ENCODE measurements around the gene SUN1.
"Not testable (repeated sequence)": the region's sequence is repeated elsewhere in the genome, so short reads cannot be mapped to it uniquely, and the experiment has no call there.

Gene SUN1

DNA sequence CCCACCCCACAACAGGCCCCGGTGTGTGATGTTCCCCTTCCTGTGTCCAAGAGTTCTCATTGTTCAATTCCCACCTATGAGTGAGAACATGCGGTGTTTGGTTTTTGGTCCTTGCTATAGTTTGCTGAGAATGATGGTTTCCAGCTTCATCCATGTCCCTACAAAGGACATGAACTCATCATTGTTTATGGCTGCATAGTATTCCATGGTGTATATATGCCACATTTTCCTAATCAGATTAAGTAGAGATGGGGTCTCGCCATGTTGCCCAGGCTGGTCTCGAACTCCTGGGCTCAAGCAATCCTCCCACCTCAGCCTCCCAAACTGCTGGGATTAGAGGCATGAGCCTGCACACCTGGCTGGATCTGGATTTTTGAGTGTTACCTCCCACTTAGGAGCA, 28.5 kb upstream of the SUN1 start:
- not testable (repeated sequence) for DNase-seq (ENCODE audit: low read depth in 2 of 2, low spot score in 1 of 2)

DNA sequence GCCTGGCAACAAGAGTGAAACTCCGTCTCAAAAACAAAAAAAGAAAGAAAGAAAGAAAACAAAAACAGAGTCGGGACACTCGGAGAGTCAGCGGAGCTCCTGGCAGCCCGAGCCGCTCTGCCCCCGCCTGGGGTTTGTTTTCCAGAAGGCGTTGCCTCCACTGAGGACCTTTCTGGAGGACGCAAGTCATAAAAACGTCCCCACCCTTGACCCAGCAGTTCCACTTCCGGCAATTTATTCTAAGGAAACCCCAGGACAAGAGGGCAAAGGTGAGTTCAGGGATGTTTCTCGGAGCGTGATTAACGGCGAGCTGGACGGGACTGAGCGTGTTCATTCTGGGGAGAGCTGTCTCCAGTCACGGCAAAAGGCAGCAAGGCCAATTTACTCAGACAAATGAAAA, 27.0 kb upstream of the SUN1 start:
- no peak for DNase-seq (ENCODE audit: low read depth in 2 of 2, low spot score in 1 of 2)

DNA sequence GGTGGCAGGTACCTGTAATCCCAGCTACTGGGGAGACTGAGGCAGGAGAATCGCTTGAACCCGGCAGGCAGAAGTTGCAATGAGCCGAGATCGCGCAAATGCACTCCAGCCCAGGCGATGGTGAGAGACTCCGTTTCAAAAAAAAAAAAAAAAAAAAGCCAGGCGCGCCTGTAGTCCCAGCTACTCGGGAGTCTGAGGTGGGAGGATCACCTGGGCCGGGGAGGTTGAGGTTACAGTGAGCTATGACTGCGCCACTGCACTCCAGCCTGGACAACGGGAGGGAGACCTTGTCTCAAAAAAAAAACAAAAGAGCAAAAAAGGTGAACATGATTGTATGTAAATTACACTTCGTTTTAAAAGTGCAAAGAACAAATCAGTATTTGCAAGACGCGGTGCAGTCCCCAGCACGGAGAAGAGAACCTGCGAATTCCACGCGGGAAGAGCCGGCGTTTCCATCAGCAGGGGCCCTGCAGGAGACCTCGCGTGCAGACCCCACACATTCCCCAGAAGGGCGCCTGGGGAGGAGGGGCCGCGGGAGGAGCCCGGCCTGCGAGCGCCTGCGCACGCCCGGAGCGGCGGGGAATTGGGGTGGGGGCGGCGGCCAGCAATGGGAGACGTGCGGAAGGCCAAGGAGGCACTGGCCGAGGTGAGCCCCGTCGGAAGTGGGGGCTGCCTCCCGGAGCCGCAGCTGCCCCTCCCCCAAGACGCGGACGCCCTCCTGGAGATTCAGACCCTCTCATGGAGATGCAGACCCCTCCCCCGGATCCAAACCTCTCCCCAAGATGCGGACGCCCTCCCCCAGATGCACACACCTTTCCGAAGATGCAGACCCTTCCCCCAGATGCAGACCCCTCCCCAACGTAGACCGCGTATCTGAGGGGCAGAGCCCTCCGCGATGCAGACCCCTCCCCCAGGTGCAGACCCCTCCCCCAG, 16.7 kb upstream of the SUN1 start:
- no peak for DNase-seq (ENCODE audit: low read depth in 2 of 2, low spot score in 1 of 2)

DNA sequence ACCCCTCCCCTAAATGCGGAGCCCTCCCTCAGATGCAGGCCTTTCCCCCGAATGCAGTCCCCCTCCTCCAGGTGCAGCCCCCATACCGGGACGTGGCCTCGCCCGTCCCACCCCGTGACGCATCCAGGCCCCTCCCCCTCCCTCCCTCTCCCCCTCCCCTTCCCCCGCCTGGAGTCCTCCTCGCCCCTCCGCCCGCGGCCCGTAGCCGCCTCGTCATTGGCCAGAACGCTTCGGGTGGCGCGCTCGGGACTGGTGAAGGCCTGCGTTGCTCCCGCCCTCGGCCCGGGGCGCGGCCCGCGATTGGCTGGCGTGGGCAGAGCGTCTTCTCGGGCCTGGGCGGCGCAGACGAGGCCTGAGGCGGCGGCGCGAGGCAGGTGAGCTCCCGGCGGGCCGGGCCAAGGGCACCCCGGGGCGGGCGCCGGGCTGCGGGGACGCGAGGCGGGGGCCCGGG, 16.0 kb upstream of the SUN1 start:
- peak; percentile 86 to 93 for DNase-seq (ENCODE audit: low read depth in 2 of 2, low spot score in 1 of 2)

DNA sequence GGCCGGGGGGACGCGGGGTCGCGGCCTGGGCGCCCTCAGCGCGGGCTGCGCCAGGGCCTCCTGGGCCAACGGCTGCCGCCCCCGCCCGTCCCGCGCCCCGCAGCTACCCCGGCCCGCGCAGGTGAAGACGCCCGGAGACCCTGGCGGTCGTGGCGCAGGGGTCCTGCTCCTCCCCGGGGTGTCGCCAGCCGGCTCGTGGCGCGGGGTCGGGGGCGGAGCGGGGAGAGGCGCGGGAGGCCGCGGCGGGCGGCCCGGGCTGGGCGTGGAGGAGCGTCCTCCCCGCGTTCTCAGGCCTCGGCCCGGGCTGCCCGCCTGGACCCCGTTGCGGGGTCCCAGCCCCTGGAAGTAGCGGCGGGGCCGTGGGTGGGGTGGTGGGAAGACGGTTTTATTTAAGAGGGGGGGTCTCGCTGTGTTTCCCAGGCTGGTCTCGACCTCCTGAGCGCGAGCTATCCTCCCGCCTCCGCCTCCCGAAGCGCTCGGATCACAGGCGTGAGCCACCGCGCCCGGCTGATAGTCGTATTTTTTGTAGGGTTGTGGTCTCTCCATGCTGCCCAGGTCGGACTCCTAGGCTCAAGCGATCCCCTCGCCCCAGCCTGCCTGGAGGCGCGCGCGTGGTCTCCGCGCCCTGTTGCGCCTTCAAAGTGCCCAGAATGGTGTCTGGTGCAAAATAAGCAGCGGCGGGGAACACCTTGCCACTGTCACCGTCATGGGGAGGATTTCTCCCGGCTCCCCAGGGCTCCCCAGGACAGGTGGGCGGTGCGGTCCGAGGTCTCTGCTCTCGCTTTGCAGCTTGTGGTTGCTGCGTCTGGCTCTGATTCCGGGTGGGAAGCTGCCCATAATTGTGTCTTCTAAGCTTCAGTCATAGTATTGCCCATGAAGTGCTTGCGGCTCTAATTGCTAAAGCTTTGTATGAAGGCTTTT, 15.3 kb upstream of the SUN1 start:
- DNase-seq (ENCODE audit: low read depth in 2 of 2, low spot score in 1 of 2): no peak

DNA sequence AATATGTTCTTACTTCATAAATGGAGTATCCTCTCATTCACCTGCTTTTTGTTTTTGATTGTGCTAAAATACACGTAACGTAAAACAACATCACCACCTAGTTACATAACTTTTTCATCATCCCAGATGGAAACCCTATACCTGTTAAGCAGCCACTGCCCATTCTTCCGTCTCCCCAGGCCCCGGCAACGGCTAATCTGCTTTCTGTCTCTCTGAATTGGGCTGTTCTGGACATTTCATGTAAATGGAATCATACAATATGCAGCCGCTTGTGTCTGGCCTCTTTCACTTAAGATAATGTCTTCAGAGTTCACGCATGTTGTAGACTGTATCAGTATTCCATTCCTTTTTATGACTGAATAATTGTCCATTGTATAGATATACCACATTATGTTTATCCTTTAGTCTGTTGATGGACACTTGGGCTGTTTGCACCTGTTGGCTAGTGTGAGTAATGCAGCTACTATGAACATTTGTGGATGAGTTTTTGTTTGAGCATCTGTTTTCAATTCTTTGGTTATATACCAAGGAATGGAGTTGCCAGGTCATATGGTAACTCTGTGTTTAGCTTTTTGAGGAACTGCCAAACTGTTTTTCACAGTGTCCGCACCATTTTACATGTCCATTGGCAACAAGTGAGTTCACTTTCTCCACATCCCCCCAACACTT, 14.1 kb upstream of the SUN1 start:
- DNase-seq (ENCODE audit: low read depth in 2 of 2, low spot score in 1 of 2): no peak

DNA sequence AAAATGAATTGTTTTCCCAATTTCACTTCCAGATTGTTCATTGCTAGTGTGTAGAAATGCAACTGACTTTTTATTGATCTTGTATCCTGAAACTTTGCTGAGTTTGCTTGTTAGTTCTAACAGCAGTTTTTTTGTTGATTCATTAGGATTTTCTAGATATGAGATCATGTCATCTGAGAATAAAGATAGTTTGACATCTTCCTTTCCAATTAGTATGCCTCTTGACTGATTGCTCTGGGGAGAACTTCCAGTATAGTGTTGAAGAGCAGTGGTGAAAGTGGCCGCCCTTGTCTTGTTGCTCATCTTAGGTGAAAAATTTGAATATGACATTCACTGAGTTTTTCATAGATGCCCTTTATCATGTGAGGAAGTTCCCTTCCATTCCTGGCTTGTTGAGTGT, 11.9 kb upstream of the SUN1 start:
- DNase-seq (ENCODE audit: low read depth in 2 of 2, low spot score in 1 of 2): no peak

DNA sequence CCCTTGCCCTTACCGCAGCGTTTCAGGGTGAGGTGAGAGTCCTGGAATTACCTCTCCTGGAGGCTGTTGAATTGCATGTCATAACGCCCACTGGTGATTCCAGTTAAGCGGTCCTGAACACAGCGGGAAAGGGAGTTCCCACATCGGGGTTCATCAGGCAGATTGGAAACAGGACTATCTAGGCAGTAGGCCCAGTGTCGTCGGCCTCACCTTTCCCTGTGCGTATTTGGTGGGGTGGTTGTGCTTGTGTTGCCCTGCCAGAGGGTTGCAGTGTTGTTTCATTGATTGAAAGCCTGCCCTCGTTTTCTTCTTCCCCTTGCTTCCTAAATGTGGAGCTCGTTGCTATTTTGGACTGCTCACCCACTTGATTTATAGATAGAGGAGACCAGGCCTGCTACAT, 10.6 kb upstream of the SUN1 start:
- DNase-seq (ENCODE audit: low read depth in 2 of 2, low spot score in 1 of 2): no peak

DNA sequence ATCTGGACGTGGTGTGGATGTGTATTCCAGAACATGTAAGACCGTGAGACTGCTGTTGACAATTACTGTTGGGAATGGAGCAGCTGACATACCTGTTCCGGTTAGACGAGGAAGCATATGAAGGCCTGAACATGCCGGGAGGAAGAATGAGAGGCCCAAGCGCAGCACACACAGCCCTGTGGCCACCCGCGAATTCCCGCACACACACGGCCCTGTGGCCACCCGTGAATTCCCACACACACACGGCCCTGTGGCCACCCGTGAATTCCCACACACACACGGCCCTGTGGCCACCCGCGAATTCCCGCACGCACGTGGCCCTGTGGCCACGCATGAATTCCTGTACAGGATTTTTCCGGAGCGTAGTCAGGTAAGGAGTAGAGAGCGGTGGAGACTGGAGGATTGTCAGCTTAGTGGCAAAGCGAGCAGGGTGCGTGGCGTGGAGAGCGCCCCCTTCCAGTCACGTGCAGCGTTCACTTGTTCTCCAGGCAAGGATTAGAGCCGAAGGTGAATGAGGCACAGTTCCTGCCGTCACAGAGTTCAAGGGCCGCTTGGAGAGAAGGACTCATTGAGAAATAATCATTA, 9.5 kb upstream of the SUN1 start:
- DNase-seq (ENCODE audit: low read depth in 2 of 2, low spot score in 1 of 2): no peak

DNA sequence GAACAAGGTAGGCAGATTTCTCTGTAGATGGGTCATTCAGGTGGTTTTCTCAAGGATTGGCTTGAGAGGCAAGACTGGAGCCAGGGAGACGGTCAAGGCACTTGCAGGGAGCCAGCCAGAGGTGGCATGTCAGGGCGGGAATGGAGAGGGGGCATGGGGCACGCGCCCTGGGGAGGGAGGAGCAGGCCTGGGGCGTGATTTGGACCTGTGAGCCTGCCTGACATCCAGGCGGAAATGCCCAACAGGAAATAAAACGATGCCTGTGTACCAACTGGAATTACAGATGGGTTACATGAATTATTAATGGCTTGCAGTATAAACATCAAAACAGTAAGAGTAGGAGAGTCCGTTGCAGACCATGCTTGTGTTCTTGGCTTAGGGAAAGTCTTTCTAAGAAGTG, 8.6 kb upstream of the SUN1 start:
- no peak for DNase-seq (ENCODE audit: low read depth in 2 of 2, low spot score in 1 of 2)

DNA sequence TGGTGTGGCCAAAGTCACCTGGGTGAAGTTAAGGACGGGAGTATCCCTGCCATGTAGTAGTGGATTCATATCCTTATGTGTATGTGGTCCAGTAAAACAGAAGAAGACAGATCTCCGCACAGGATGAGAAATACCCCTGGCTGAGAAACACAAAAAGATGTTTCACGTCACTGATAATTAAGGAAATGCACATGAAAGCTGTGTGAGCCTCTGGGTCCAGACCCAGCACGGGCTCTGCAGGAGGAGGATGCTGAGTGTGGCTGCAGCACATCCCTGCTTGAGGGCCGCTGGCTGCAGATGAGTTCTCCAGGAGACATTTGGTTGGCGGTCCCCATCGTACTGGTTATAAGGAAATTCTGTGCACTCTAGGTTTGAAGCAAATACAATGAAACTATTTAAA, 8.2 kb upstream of the SUN1 start:
- DNase-seq (ENCODE audit: low read depth in 2 of 2, low spot score in 1 of 2): no peak

DNA sequence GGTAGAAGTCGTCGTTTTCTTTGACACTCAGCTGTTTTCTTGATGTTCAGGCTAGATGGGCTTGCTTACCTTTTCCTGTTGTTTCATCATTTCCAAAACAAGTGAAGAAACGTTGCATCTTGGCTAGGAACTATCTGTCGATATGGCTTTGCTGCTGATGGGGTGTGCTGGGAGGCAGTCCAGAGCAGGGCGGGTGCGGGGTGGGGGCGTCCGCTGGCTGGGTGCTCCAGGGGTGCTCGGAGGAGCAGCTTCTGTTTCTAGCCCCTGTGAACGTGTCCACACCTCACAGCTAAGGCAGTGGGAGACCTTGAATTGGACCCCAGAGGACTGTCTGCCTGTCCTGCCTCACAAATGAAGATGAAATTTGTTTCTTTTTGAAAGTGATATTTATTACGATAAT, 7.6 kb upstream of the SUN1 start:
- no peak for DNase-seq (ENCODE audit: low read depth in 2 of 2, low spot score in 1 of 2)

DNA sequence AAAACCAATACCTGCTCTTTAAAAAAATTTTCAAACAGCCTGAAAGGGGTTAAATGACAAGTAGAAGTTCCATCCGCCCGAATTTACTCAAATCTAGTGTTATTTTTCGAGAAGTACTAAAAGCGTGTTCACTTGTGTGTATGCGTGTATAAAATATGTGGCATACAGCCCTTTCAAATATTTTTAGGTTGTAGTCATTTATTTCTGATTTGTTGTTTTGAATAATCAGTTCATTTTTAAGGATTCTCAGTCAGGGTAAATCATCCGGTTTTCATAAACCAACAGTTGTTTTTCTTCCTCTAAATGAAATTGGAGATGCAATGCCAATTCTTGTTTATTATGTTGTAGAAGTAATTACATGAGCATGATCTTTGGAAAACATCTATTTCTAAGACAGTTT, 6.9 kb upstream of the SUN1 start:
- no peak for DNase-seq (ENCODE audit: low read depth in 2 of 2, low spot score in 1 of 2)

DNA sequence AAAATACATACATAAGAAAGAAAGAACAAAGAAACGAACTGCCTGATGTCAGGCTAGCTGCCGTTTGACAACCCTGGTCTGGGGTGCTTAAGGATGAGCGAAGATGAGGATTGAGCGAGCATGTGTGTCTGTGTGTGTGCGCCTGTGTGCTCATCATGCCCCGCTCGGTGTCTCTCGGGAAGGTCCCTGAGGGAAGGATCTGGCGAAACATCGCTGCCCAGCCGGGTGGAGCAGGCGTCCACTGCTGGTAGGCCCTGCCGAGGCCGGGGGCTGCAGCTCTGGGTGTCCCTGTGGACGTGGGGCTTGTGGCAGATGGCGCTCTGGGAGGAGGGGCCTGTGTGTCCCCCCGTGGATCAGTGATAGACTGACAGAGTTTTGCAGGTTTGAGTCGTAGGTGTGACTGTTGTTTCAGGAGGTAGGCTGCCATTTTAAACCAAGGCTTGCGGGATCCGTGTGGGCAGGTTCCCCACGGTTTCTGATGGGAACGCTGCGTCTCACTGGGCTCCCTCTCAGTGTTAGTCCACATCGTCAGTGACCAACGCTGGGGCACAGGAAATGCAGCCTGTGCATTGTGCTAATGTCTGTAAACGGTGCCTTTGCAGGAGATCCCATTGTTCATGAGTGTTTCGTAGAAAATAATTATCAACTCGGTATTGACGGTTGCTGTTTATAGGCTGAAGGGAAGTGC, 5.9 kb upstream of the SUN1 start:
- DNase-seq (ENCODE audit: low read depth in 2 of 2, low spot score in 1 of 2): no peak

DNA sequence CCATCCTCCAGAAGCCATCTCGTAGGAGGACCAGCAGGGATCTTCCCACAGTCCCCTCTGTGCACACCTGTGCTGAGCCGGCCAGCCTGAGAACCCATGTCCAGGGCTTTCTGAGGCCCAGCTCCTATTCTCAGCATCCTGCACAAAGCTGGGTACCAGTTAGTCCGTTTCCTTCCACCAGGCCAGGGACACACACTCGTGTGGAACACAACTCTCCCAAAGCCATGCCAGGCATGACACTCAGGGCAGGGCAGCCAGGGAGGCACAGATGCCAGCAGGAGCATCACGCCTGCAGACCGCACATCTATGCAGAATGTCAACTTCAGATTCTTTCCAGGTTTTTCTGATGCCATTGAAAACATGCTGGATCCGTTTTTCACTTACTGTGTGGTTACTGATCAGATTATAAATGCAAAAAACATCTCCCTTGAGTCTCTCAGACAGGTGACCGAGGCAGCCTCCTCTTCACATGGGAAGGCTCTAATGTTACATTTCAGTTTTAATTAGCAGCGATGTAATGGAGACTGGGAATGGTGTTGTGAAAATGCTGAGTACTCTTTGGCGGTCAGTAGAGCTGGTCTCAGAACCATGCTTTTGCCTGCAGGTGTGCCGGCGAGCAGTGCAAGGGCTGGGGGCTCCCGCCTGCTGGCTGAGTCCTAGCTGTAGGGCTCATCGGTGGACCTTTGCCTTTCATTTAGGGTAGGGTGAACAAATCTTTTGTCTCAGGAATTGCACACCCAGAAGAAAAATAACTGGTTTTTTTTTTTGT, 3.3 kb upstream of the SUN1 start:
- no peak for DNase-seq (ENCODE audit: low read depth in 2 of 2, low spot score in 1 of 2)

DNA sequence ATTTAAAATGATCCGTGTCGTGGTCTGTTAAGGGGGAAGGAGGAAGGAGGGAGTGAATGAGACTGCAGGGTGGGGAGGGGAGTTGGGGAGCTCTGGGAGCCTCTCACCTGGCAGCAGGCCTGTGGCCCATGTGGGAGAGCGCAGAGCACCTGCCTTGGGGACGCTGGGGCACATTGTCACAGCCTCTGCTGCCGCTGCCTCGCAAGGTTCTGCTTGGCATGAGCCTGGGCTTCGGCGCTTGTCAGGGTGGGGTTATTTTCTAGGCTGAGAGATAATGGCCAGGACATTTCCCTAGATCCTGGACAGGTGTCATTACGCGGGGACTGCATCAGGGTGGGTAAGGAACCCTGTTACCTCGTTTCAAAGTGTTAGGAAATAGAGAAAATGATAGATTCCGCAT, 2.2 kb upstream of the SUN1 start:
- DNase-seq (ENCODE audit: low read depth in 2 of 2, low spot score in 1 of 2): no peak

DNA sequence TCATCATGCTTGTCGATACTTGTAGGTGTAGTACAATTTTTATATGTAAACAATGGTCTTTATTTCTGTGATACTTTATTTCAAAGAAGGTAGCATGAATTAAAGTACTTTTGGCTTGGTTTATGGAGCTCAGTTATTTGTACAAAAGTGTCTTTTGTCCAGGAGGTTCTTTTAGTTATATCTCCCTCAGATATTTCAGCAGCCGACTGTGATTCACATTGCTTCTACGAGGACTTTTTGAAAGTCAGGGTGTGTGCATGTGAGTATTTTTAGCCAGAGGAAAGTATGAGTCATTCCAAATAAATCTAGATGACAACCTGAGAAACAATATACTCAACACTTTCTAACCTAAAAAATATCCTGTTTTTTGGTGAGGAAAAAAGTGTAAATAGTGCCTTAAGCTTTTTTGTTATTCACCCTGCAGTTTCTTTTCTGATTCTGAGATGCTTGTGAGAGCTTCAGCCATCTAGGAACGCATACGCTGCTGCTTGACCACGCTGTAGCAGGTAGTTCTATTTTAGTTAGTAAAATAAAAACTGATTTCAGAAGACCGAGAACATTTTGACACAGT, 595 bp upstream of the SUN1 start:
- no peak for DNase-seq (ENCODE audit: low read depth in 2 of 2, low spot score in 1 of 2)

DNA sequence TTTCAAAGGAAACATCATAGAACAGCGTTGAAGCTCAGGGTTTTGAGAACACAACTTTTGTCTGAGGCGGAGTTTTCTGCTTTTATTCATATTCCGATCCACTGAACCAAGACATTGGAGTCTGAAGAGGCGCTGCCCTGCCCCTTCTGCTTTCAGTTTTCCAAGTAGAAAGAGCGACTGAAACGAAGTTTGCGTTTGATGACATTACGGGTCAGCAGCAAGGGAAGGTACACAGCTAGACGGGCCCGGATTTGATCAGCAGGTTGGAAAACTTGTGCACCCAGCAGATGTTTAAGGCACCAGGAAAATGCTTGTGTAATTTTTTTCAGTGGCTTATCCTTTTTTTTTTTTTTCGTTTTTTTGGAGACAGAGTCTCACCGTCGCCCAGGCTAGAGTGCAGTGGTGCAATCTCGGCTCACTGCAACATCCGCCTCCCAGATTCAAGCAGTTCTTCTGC, 720 bp downstream of the SUN1 start:
- no peak for DNase-seq (ENCODE audit: low read depth in 2 of 2, low spot score in 1 of 2)

DNA sequence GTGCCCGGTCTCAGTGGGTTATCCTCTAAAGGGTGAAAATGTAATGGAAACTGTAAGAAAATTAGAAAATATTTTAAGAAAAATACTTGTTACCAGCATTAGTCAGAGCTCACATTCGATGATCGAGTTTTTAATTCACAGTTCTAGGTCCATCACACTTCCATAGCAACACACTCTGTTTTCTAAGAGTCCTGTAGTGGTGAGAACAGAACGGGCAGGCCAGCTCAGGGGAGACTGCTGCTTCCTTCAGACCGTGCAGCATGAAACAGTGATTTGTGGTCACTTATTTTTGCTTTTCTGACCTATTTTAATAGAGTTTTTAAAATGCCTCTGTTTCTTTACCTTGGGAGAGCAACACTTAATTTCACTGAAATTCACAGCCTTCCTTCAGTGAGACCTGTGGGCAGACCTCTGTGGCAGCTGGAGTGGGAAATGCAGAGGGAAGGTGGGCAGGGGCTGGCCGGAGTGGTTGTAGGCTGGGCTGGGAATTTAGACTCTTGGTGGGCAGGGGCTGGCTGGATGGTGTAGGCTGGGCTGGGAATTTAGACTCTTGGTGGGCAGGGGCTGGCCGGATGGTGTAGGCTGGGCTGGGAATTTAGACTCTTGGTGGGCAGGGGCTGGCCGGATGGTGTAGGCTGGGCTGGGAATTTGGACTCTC, 1.5 kb downstream of the SUN1 start:
- DNase-seq (ENCODE audit: low read depth in 2 of 2, low spot score in 1 of 2): no peak

Measured in stimulated activated CD8-positive, alpha-beta memory T cell treated with anti-CD3 and anti-CD28 coated beads, Interleukin-4, amount 100 ng/mL, for 1 hour (primary cell).